H1 (cell line): ENCODE results near the gene ACP6. TPM values are rescaled to one million over a fixed set of nuclear protein-coding genes. Genes with fewer than 3 reads are reported as not detected.
A peak's percentile ranks its signal among the peaks of the same experiment; 100 is the strongest.

ENCODE experiments used
- CTCF ChIA-PET: fragments of 300-600 bp; sonication (Branson Sonifier 250); formaldehyde crosslinking; loops from one replicate; lab custom pipeline; 2021; ENCODE audit not compliant: partially characterized antibody; lab: Charles Lee
- POLR2A ChIA-PET: fragments of 300-600 bp; sonication (Branson Sonifier 250); formaldehyde crosslinking; loops from one replicate; lab custom pipeline; 2021; ENCODE audit warnings: inconsistent platforms; ENCODE audit not compliant: partially characterized antibody; lab: Charles Lee
- DNase-seq, 2 experiments: peaks; one replicate each; pipeline versions ENCODE4 v3.0.0 to v3.0.0-alpha.2; 2010 to 2022; ENCODE audit warnings: low spot score in 2 of 2, low read depth in 1 of 2, mixed read lengths in 1 of 2
- FAIRE-seq: peaks from 2 replicates; lab custom pipeline; 2011; peaks lifted over from hg19 to GRCh38; lab: Jason Lieb, UNC
- H2AFZ ChIP-seq: 2 replicates; pipeline ENCODE4 v1.8.1; 2012; ENCODE audit warnings: low read length, inconsistent platforms
- H2AK5ac ChIP-seq: 2 replicates; pipeline ENCODE4 v1.6.1; 2013; ENCODE audit warnings: low read depth, low read length
- H2BK120ac ChIP-seq: replicated peaks from 2 replicates; pipeline ENCODE3; 2013; ENCODE audit warnings: low read depth, low read length, inconsistent platforms
- H2BK12ac ChIP-seq: 2 replicates; pipeline ENCODE4 v1.6.1; 2013; ENCODE audit warnings: low read depth, low read length
- H2BK15ac ChIP-seq: 2 replicates; pipeline ENCODE4 v1.6.1; 2013; ENCODE audit warnings: low read length
- H2BK20ac ChIP-seq: 2 replicates; pipeline ENCODE4 v1.6.1; 2013; ENCODE audit warnings: low read length
- H2BK5ac ChIP-seq: 2 replicates; pipeline ENCODE4 v1.6.1; 2013; ENCODE audit warnings: low read depth, low read length
- H3K14ac ChIP-seq: 2 replicates; pipeline ENCODE4 v1.6.1; 2013; ENCODE audit warnings: inconsistent platforms; ENCODE audit not compliant: insufficient read length
- H3K18ac ChIP-seq: 2 replicates; pipeline ENCODE4 v1.6.1; 2013; ENCODE audit warnings: low read length; ENCODE audit errors: extremely low read depth
- H3K23ac ChIP-seq: 2 replicates; pipeline ENCODE4 v1.6.1; 2013; ENCODE audit warnings: inconsistent platforms; ENCODE audit not compliant: insufficient read length
- H3K23me2 ChIP-seq: 2 replicates; pipeline ENCODE4 v1.6.1; 2013; ENCODE audit warnings: low read depth, low read length
- H3K27ac ChIP-seq: 2 replicates; pipeline ENCODE4 v1.6.1; 2011; ENCODE audit warnings: low read depth, low read length, inconsistent platforms
- H3K27me3 ChIP-seq, 4 experiments: replicated peaks in 1 of 4; 1 replicate in 1 of 4; 2 replicates in 3 of 4; pipeline versions ENCODE4 v1.6.1 to v1.8.1; 2011 to 2013; ENCODE audit warnings: low read length in 3 of 4, mild to moderate bottlenecking in 3 of 4, inconsistent platforms in 2 of 4, mixed read lengths in 2 of 4, moderate library complexity in 1 of 4; ENCODE audit not compliant: control insufficient read depth in 3 of 4, insufficient read depth in 3 of 4; ENCODE audit errors: extremely low read depth in 1 of 4
- H3K36me3 ChIP-seq, 4 experiments: 2 replicates each; pipeline versions ENCODE4 v1.6.1 to v1.8.1; 2011 to 2013; ENCODE audit warnings: mild to moderate bottlenecking in 4 of 4, low read length in 3 of 4, moderate library complexity in 2 of 4, control low read depth in 1 of 4, inconsistent platforms in 1 of 4; ENCODE audit not compliant: insufficient read depth in 4 of 4, control insufficient read depth in 2 of 4
- H3K4ac ChIP-seq: replicated peaks from 2 replicates; pipeline ENCODE3; 2013; ENCODE audit warnings: low read length, low read depth, mixed read lengths, inconsistent platforms; ENCODE audit not compliant: insufficient read length
- H3K4me1 ChIP-seq, 4 experiments: replicated peaks in 1 of 4; 1 replicate in 1 of 4; 2 replicates in 3 of 4; pipeline versions ENCODE4 v1.6.1 to v1.8.1; 2011 to 2013; ENCODE audit warnings: low read length in 3 of 4, inconsistent platforms in 2 of 4, mixed read lengths in 1 of 4; ENCODE audit not compliant: insufficient read depth in 4 of 4, control insufficient read depth in 3 of 4
- H3K4me2 ChIP-seq, 2 experiments: 2 replicates each; pipeline versions ENCODE4 v1.6.1 to v1.8.1; 2011 to 2013; ENCODE audit warnings: low read depth in 2 of 2, low read length in 2 of 2, control low read depth in 1 of 2, inconsistent platforms in 1 of 2, mild to moderate bottlenecking in 1 of 2; ENCODE audit not compliant: insufficient read depth in 1 of 2
- H3K4me3 ChIP-seq, 4 experiments: fragments of 200-600, 300-600 bp in 1 of 4; sonication (generic), shearing (Covaris generic), sonication (Bioruptor Twin) in 1 of 4; 2 replicates each; pipeline versions ENCODE4 v1.5.1 to v1.8.1; 2011 to 2016; ENCODE audit warnings: low read length in 4 of 4, low read depth in 3 of 4, control low read depth in 2 of 4, inconsistent platforms in 2 of 4, mild to moderate bottlenecking in 2 of 4, mixed read lengths in 1 of 4, moderate library complexity in 1 of 4; ENCODE audit not compliant: insufficient read depth in 2 of 4; ENCODE audit errors: extremely low read depth in 1 of 4
- H3K56ac ChIP-seq: replicated peaks from 2 replicates; pipeline ENCODE3; 2013; ENCODE audit warnings: low read depth, mild to moderate bottlenecking, mixed read lengths, low read length, inconsistent platforms; ENCODE audit not compliant: insufficient read length
- H3K79me1 ChIP-seq: 2 replicates; pipeline ENCODE4 v1.6.1; 2013; ENCODE audit warnings: low read depth, low read length, control low read depth
- H3K79me2 ChIP-seq, 2 experiments: 2 replicates each; pipeline versions ENCODE4 v1.6.1 to v1.8.1; 2012 to 2013; ENCODE audit warnings: low read length in 2 of 2, mild to moderate bottlenecking in 2 of 2, inconsistent platforms in 1 of 2; ENCODE audit not compliant: insufficient read depth in 2 of 2, control insufficient read depth in 1 of 2
- H3K9ac ChIP-seq, 4 experiments: replicated peaks in 1 of 4; 1 replicate in 1 of 4; 2 replicates in 3 of 4; pipeline versions ENCODE4 v1.6.1 to v1.8.1; 2011 to 2013; ENCODE audit warnings: low read depth in 3 of 4, low read length in 3 of 4, control low read depth in 2 of 4, mild to moderate bottlenecking in 2 of 4, moderate library complexity in 2 of 4, inconsistent platforms in 1 of 4; ENCODE audit errors: extremely low read depth in 1 of 4
- H3K9me3 ChIP-seq, 2 experiments: 2 replicates each; pipeline versions ENCODE4 v1.6.1 to v1.8.1; 2012 to 2013; ENCODE audit warnings: mild to moderate bottlenecking in 2 of 2, moderate library complexity in 2 of 2, control low read depth in 1 of 2, inconsistent platforms in 1 of 2, low read depth in 1 of 2, low read length in 1 of 2, mixed read lengths in 1 of 2; ENCODE audit not compliant: insufficient read depth in 2 of 2
- H4K20me1 ChIP-seq, 2 experiments: replicated peaks in 1 of 2; 2 replicates each; pipeline versions ENCODE3 to v1.8.1; 2011 to 2013; ENCODE audit warnings: inconsistent platforms in 2 of 2, low read length in 2 of 2, mild to moderate bottlenecking in 1 of 2; ENCODE audit not compliant: insufficient read depth in 2 of 2, control insufficient read depth in 1 of 2
- H4K5ac ChIP-seq: 2 replicates; pipeline ENCODE4 v1.6.1; 2013; ENCODE audit warnings: low read length, low read depth, mixed read lengths, inconsistent platforms; ENCODE audit not compliant: insufficient read length
- H4K8ac ChIP-seq: 2 replicates; pipeline ENCODE4 v1.8.0; 2013; ENCODE audit warnings: mild to moderate bottlenecking, moderate library complexity, low read length, inconsistent platforms; ENCODE audit not compliant: insufficient read depth; ENCODE audit errors: extremely low read depth
- H4K91ac ChIP-seq: replicated peaks from 2 replicates; pipeline ENCODE3; 2013; ENCODE audit warnings: low read length, mixed read lengths, inconsistent platforms; ENCODE audit not compliant: insufficient read length
- E2F6 ChIP-seq: IDR thresholded peaks from 2 replicates; pipeline ENCODE4 v1.6.1; 2012; ENCODE audit warnings: inconsistent platforms
- RAD21 ChIP-seq, 2 experiments: IDR thresholded peaks in 1 of 2; conservative IDR thresholded peaks in 1 of 2; 2 replicates each; pipeline ENCODE4 v1.6.1; 2011; ENCODE audit warnings: low read depth in 2 of 2, low read length in 2 of 2, improper control_type of control experiment in 1 of 2, inconsistent platforms in 1 of 2, mild to moderate bottlenecking in 1 of 2, moderate library complexity in 1 of 2
- RXRA ChIP-seq: IDR thresholded peaks from 2 replicates; pipeline ENCODE4 v1.6.1; 2011; ENCODE audit warnings: low read depth, mild to moderate bottlenecking, low read length, moderate library complexity; ENCODE audit not compliant: insufficient read depth
- SIRT6 ChIP-seq: IDR thresholded peaks from one replicate; pipeline ENCODE4 v1.7.1; 2012; ENCODE audit warnings: low read length, inconsistent platforms
- WGBS, 2 experiments: shearing (Covaris generic) in 1 of 2; methylation state at CpG; one replicate each; pipeline versions ENCODE4 v1.1.6 to v1.1.7; 2013 to 2015; ENCODE audit warnings: low lambda C conversion rate in 2 of 2, mixed read lengths in 2 of 2, inconsistent platforms in 1 of 2, low coverage in 1 of 2, missing lambda C conversion rate in 1 of 2; ENCODE audit not compliant: insufficient replicate concordance in 2 of 2, insufficient coverage in 1 of 2, insufficient read length in 1 of 2; ENCODE audit errors: extremely low coverage in 1 of 2, missing lambda C conversion rate in 1 of 2; 5-methylcytosine and 5-hydroxymethylcytosine counted together
- polyA plus RNA-seq, 7 experiments: library from polyadenylated mRNA; depleted of rRNA in 3 of 7; stranded (reverse) in 5 of 7; unstranded in 2 of 7; fragments of >200 nt in 5 of 7; fragments of 200-250 nt in 2 of 7; gene quantifications; 1 replicate in 5 of 7; 2 replicates in 1 of 7; 4 replicates in 1 of 7; pipeline versions ENCODE4 v1.2.1 to v1.2.3, GENCODE V29; 2011 to 2013; ENCODE audit warnings: missing spikeins in 2 of 7, mixed read lengths in 2 of 7
- total RNA-seq: library from RNA; stranded (reverse); fragmentation: NEBNext Ultra II Directional; extraction: Animal tissue kit (Norgen Biotek cat#: 25700); gene quantifications from 2 replicates; pipeline ENCODE4 v1.2.1, GENCODE V29; 2021
- TF ChIP-seq, protein P1 (sequence below), 3 experiments: IDR thresholded peaks; 1 replicate in 2 of 3; 2 replicates in 1 of 3; pipeline versions ENCODE4 v1.5.1 to v1.6.1; 2011; ENCODE audit warnings: low read length in 3 of 3, mild to moderate bottlenecking in 3 of 3, inconsistent platforms in 2 of 3, low read depth in 1 of 3, moderate library complexity in 1 of 3; ENCODE audit not compliant: insufficient read depth in 1 of 3; ENCODE audit errors: control extremely low read depth in 1 of 3

Gene ACP6
- total and polyA plus RNA-seq, 2 of the 8 experiments (the other 6 are each of a cell fraction or from before 2014, with no cell fraction given) = 11.4 to 17.7 TPM

DNA sequence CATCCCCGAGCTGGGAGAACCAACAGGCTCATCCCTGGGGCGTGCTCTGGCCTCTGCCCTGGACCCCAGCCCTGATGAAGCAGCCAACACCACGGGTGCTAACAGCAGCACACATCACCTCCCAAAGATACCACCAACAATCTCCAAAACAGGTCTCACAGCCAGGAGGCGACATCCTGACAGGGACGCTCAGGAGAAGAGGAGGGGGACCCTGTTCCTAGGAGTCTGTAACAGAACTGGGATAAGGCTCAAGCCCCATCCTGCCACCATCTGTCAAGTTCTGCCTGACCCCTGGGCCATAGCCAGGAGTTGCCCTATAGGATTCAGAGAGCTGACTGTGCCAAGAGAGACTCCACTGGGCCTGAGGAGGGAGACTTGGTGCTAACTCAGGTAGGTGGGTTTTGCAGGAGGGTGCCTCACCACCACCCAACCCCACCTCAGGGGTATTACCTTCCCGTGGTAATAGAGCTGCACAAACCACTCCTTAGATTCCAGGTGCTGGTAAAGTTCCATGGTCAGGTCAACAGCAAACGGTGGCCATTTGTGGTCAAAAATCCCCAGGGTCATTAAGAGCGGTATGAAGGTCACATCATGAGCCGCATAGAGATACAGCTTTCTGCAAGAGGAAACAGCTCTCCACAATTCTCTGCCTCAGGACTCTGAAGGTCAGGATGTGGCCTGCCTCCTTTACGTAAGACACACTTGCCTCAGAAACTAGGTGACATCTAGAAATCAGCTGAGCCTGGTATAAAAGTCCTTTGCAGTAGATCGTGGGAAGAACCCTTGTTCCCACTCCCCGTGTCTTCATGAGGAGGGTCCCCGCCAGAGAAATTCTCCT is 22.3 kb downstream of the ACP6 start:
- FAIRE-seq = no peak
- H3K9ac ChIP-seq = no peak overlapping the region
- peak; percentile 5 to 29; a peak in 3 of 4 replicates for TF ChIP-seq RAD21 (IDR thresholded peaks at IDR 0.05 in 1 of 2, conservative IDR thresholded peaks at IDR 0.05 in 1 of 2; ENCODE audit: low read depth in 2 of 2, low read length in 2 of 2)
- TF ChIP-seq SIRT6 = no peak
- no peak for TF ChIP-seq E2F6
- TF ChIP-seq RXRA = no peak
- TF ChIP-seq, protein P1, sequence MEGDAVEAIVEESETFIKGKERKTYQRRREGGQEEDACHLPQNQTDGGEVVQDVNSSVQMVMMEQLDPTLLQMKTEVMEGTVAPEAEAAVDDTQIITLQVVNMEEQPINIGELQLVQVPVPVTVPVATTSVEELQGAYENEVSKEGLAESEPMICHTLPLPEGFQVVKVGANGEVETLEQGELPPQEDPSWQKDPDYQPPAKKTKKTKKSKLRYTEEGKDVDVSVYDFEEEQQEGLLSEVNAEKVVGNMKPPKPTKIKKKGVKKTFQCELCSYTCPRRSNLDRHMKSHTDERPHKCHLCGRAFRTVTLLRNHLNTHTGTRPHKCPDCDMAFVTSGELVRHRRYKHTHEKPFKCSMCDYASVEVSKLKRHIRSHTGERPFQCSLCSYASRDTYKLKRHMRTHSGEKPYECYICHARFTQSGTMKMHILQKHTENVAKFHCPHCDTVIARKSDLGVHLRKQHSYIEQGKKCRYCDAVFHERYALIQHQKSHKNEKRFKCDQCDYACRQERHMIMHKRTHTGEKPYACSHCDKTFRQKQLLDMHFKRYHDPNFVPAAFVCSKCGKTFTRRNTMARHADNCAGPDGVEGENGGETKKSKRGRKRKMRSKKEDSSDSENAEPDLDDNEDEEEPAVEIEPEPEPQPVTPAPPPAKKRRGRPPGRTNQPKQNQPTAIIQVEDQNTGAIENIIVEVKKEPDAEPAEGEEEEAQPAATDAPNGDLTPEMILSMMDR (IDR thresholded peaks at IDR 0.05; ENCODE audit: control extremely low read depth in 1 of 3, insufficient read depth in 1 of 3, low read depth in 1 of 3, low read length in 3 of 3) = peak; percentile 25 to 34 (median 29); a peak in 3 of 4 replicates

More for the DNA sequence above, 22.3 kb downstream of the ACP6 start:
- no peak overlapping the region for H3K27ac ChIP-seq
- no peak overlapping the region for H3K56ac ChIP-seq
- H3K9me3 ChIP-seq = no peaks in the 10 kb centered on the region
- H2BK20ac ChIP-seq = no peak overlapping the region
- no peak overlapping the region for H3K4ac ChIP-seq
- H3K14ac ChIP-seq = no peak overlapping the region
- H3K79me1 ChIP-seq = no peaks in the 10 kb centered on the region
- no peak overlapping the region for H2AK5ac ChIP-seq
- H2BK15ac ChIP-seq = no peak overlapping the region
- H3K27me3 ChIP-seq = no peaks in the 10 kb centered on the region
- no peak overlapping the region for H4K5ac ChIP-seq
- no peak for DNase-seq
- no peak overlapping the region for H3K18ac ChIP-seq
- no peak overlapping the region for H2BK120ac ChIP-seq
- WGBS, 2 experiments = 88% methylated on average over 13 of the region's 13 CpGs; no CpG with 5 or more reads in 1 of the 2 experiments
- CTCF ChIA-PET = interaction anchor here (0.5 to 3.3 kb wide), 8 partner anchors 10 to 270 kb away, joined by 3 to 19 read pairs (median 4); no protein-coding TSS in a partner anchor
- no peak overlapping the region for H2BK5ac ChIP-seq
- POLR2A ChIA-PET = no interaction called here
- no peak overlapping the region for H2BK12ac ChIP-seq
- H3K79me2 ChIP-seq = no peaks in the 10 kb centered on the region
- no peak overlapping the region for H3K23ac ChIP-seq
- H4K91ac ChIP-seq = no peak overlapping the region
- H3K4me3 ChIP-seq = no peak overlapping the region
- H3K4me2 ChIP-seq = no peak overlapping the region
- no peaks in the 10 kb centered on the region; the same call in 1 of the 2 replicates for H3K23me2 ChIP-seq
- peaks cover 8 to 34% (median 23%) of the 10 kb centered on the region in 4 experiments for H3K36me3 ChIP-seq
- no peak overlapping the region for H4K8ac ChIP-seq
- H3K4me1 ChIP-seq = no peaks in the 10 kb centered on the region
- no peak overlapping the region for H2AFZ ChIP-seq
- H4K20me1 ChIP-seq = no peaks in the 10 kb centered on the region
